Astrocyte of the cerebellum (primary cell): Measurements from ENCODE around the gene ASB1.

Experiments used
- DNase-seq: peaks from one replicate; pipeline ENCODE4 v3.0.0-alpha.2; 2011; ENCODE audit warnings: low read depth
- H3K4me3 ChIP-seq: 2 replicates; pipeline ENCODE4 v1.5.1; 2011; ENCODE audit warnings: mild to moderate bottlenecking, low read depth, low read length, moderate library complexity
- in situ Hi-C: cut with HindIII; loops from 2 replicates; pipeline ENCODE4 v1.10.0; 2017; ENCODE audit warnings: low sequenced_read_pairs
- TF ChIP-seq, protein P1 (sequence below): IDR thresholded peaks from 2 replicates; pipeline ENCODE4 v1.5.1; 2012; ENCODE audit warnings: low read length, low read depth, moderate library complexity, mild to moderate bottlenecking; ENCODE audit errors: missing control alignments

Gene ASB1

DNA sequence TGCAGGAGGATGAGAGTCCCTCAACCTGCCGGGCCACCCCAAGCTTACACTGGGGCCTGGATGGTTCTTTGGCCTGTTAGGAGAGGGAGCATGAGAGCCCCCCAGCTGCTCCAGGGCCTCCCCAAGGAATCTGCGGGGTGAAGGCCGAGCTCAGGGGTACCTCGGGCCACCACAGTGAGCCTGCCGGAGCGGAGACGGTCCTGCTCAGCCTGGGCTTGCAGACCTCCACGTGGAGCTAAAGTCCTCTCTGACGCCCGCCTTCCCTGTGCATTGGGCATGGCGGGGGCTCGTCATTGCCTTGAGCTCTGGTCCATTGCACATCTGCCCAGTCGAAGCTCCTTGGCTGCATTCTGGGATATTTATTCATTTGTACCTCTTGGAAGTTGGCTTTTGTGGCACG is 62.7 kb downstream of the ASB1 start:
- TF ChIP-seq, protein P1, sequence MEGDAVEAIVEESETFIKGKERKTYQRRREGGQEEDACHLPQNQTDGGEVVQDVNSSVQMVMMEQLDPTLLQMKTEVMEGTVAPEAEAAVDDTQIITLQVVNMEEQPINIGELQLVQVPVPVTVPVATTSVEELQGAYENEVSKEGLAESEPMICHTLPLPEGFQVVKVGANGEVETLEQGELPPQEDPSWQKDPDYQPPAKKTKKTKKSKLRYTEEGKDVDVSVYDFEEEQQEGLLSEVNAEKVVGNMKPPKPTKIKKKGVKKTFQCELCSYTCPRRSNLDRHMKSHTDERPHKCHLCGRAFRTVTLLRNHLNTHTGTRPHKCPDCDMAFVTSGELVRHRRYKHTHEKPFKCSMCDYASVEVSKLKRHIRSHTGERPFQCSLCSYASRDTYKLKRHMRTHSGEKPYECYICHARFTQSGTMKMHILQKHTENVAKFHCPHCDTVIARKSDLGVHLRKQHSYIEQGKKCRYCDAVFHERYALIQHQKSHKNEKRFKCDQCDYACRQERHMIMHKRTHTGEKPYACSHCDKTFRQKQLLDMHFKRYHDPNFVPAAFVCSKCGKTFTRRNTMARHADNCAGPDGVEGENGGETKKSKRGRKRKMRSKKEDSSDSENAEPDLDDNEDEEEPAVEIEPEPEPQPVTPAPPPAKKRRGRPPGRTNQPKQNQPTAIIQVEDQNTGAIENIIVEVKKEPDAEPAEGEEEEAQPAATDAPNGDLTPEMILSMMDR: no peak
- no peak overlapping the region for H3K4me3 ChIP-seq
- DNase-seq: no peak
- in situ Hi-C loops: no loop called here

DNA sequence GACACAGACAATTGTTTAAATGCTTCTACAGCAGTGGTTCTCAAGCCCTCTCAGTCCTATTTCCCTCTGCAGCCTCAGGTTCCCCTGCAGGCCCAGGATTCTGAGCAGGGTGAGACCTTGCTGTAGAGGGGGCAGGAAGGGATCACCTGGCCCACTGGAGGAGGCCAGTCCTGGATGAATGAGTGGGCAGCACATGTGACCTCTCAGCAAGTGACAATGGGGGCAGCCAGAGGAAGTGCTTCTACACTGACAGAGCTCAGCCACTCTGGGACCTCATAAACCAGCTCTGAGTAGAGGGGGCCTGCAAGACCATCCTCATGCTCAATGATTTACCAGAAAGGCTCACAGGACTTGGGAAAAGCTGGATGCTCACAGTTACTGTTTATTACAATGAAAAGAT is 63.2 kb downstream of the ASB1 start:
- no peak overlapping the region for H3K4me3 ChIP-seq
- DNase-seq: no peak
- in situ Hi-C loops: no loop called here
- TF ChIP-seq, protein P1: no peak

DNA sequence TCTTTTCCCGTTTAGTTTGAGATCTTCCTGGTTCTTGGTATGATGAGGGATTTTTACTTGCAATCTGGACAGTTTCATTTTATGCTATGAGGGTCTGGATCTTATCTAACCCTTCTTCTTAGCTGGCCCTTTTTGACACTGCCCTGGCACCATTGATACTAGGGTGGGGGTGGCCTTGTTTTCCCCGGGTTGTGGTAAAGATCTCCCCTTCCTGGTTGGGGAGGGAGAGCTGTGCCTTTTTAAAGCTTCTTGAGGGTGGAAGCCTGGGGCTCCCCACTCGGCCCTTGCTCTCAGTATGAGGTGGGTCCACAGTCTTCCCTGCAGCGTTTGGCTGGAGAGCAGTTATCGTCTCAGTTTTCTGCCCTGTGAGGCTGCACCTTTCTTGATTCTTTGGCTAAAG is 66.1 kb downstream of the ASB1 start:
- no peak for DNase-seq
- no peak overlapping the region for H3K4me3 ChIP-seq
- TF ChIP-seq, protein P1: no peak
- in situ Hi-C loops: no loop called here

DNA sequence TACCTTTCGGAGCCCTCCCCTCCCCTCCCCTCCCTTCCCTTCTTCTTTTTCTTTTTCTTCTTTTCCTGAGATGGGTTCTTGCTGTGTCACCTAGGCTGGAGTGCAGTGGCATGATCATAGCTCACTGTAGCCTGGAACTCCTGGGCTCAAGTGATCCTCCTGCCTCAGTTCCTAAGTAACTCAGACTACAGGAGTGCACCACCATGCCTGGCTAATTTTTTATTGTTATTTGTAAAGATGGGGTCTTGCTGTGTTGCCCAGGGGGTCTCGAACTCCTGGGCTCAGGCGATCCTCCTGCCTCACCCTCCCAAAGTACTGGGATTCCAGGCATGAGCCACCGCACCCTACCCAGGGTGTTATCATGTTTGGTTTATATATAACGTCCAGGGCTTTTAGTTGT is 66.7 kb downstream of the ASB1 start:
- no peak overlapping the region for H3K4me3 ChIP-seq
- TF ChIP-seq, protein P1: no peak
- no peak for DNase-seq
- in situ Hi-C loops: no loop called here

DNA sequence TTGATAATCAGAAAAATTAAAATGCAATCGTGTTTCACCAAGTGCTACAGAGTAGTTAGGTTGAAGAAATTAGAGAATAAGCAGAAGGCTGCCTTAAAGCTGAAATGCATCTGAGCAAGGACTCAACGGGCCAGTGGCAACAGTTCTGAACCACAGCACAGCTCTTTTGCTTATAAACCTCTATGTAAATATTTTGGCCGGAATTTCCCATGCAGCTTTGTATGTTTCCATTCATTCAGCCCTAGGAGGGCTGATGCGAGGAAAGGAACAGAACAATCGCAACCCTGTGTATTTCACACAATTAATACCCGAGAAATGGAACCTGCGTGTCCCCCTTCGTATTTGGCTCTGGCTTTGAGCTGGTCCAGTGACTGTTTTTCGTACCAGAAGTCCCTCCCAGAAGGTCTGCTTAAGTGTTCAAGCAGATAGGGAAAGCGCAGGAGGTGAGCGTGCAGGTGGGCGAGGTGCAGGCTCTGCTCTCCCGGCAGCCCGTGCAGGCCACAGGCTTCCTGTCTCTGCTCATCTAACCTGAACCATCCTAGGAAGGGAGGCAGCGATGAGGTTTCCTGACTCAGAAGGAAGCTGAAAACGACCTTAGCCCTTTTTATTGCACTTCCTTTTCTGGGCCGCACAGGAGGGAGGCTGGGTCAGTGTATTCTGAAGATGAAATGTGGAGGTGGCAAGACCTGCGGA is 67.3 kb downstream of the ASB1 start:
- H3K4me3 ChIP-seq: no peak overlapping the region
- in situ Hi-C loops: no loop called here
- TF ChIP-seq, protein P1: no peak
- no peak for DNase-seq

DNA sequence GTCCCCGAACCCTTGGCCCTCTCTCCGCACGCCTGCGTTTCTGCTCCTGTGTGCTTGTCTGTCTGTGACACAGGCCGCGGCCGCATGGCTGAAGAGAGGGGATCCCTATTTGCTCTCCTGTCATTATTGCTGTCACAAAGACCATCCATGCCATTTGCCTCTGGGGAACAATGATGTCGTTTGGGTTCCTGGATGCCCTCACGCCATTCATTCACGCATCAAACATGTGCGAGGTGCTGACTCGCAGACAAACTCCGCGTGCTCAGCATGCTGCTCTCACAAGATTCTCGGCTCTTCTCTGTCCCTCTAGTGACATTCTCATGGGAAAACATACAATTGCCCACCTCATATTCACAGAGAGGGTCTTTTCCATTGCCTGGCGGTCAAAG is 67.8 kb downstream of the ASB1 start:
- no peak for DNase-seq
- TF ChIP-seq, protein P1: no peak
- in situ Hi-C loops: no loop called here
- H3K4me3 ChIP-seq: no peak overlapping the region
